GM06990 (cell line): ENCODE data around the gene GNG13.

Experiments used
- DNase-seq: peaks from one replicate; pipeline ENCODE4 v3.0.0-alpha.2; 2011; ENCODE audit not compliant: insufficient read length; ENCODE audit errors: extremely low read depth
- H3K27me3 ChIP-seq: replicated peaks from 2 replicates; pipeline ENCODE4 v1.6.0; 2011; ENCODE audit warnings: low read length; ENCODE audit not compliant: control insufficient read depth, insufficient read depth
- H3K36me3 ChIP-seq: 2 replicates; pipeline ENCODE4 v1.5.1; 2011; ENCODE audit warnings: low read length; ENCODE audit not compliant: control insufficient read depth, insufficient read depth
- H3K4me3 ChIP-seq: replicated peaks from 2 replicates; pipeline ENCODE4 v1.5.1; 2011; ENCODE audit warnings: low read depth, mild to moderate bottlenecking, control low read depth, low read length
- CTCF ChIP-seq: IDR thresholded peaks from 2 replicates; pipeline ENCODE4 v1.5.1; 2011; ENCODE audit warnings: low read length, control low read depth, mild to moderate bottlenecking, inconsistent platforms; ENCODE audit not compliant: insufficient read depth, poor library complexity, severe bottlenecking

Gene GNG13

GRCh38 chr16:818132-818531 is 17.6 kb upstream of the GNG13 start:
- no peak overlapping the region for H3K4me3 ChIP-seq
- no peak for DNase-seq
- H3K36me3 ChIP-seq = no peaks in the 10 kb centered on the region
- H3K27me3 ChIP-seq = no peaks in the 10 kb centered on the region; the same call in 1 of the 2 replicates
- TF ChIP-seq CTCF = no peak

- no peak for DNase-seq
- Histone ChIP-seq H3K4me3 (no peak overlapping the region), H3K27me3 (no peaks in the 10 kb centered on the region; the same call in 1 of the 2 replicates), H3K36me3 (no peaks in the 10 kb centered on the region)
- TF ChIP-seq CTCF = no peak
Measured at GRCh38 chr16:817001-817906, 16.7 kb upstream of the GNG13 start.

- no peak for TF ChIP-seq CTCF
- H3K27me3 ChIP-seq = no peaks in the 10 kb centered on the region; the same call in 1 of the 2 replicates
- no peaks in the 10 kb centered on the region for H3K36me3 ChIP-seq
- H3K4me3 ChIP-seq = no peak overlapping the region
- no peak for DNase-seq
Measured at GRCh38 chr16:815861-816260, 15.3 kb upstream of the GNG13 start.

GRCh38 chr16:814974-815373 is 14.4 kb upstream of the GNG13 start:
- H3K36me3 ChIP-seq = no peaks in the 10 kb centered on the region
- no peaks in the 10 kb centered on the region; the same call in 1 of the 2 replicates for H3K27me3 ChIP-seq
- H3K4me3 ChIP-seq = no peak overlapping the region
- DNase-seq = no peak
- TF ChIP-seq CTCF = no peak

GRCh38 chr16:813916-814412 is 13.4 kb upstream of the GNG13 start:
- no peak overlapping the region for H3K4me3 ChIP-seq
- TF ChIP-seq CTCF = no peak
- H3K36me3 ChIP-seq = no peaks in the 10 kb centered on the region
- no peak for DNase-seq
- no peaks in the 10 kb centered on the region; the same call in 1 of the 2 replicates for H3K27me3 ChIP-seq
